ENCODE results near the gene PIK3CB.
"Not testable (repeated sequence)": the region's sequence is repeated elsewhere in the genome, so short reads cannot be mapped to it uniquely, and the experiment has no call there.

The PIK3CB gene

GRCh38 chr3:138845181-138845601, 10.5 kb upstream of the PIK3CB start:
- TF ChIP-seq EZH2phosphoT487 (IDR thresholded peaks at IDR 0.05; ENCODE audit: low read length) = no peak
- TF ChIP-seq EZH2 (optimal IDR thresholded peaks at IDR 0.05; ENCODE audit: low read depth, low read length) = no peak
- TF ChIP-seq CTCF (IDR thresholded peaks at IDR 0.05; ENCODE audit: low read length) = no peak

GRCh38 chr3:138842483-138843188, 7.9 kb upstream of the PIK3CB start:
- Histone ChIP-seq H2AFZ (ENCODE audit: low read length) (no peak overlapping the region), H3F3A (ENCODE audit: insufficient read depth, low read length) (no peaks in the 10 kb centered on the region), H3K4me2 (ENCODE audit: low read depth, low read length) (no peak overlapping the region), H3K4me3 (ENCODE audit: low read length) (no peak overlapping the region), H3K9me3 (replicated peaks; ENCODE audit: insufficient read depth, low read length) (no peaks in the 10 kb centered on the region), H3K27me3 (replicated peaks; ENCODE audit: insufficient read depth, low read length) (no peaks in the 10 kb centered on the region), H3K79me2 (ENCODE audit: low read length) (no peaks in the 10 kb centered on the region), H3K36me3 (replicated peaks; ENCODE audit: insufficient read depth, low read length) (no peaks in the 10 kb centered on the region), H4K20me1 (ENCODE audit: insufficient read depth, low read length) (no peaks in the 10 kb centered on the region), H3K9ac (ENCODE audit: low read length) (no peak overlapping the region), H3K27ac (ENCODE audit: low read length) (no peak overlapping the region), H3K4me1 (ENCODE audit: low read length) (peaks cover 3% of the 10 kb centered on the region; the same call in 1 of the 2 replicates), H3K9me2 (replicated peaks; ENCODE audit: insufficient read depth, low read length) (no peaks in the 10 kb centered on the region)
- DNase-seq = no peak
- TF ChIP-seq CTCF (IDR thresholded peaks at IDR 0.05; ENCODE audit: low read length) (no peak), EZH2phosphoT487 (IDR thresholded peaks at IDR 0.05; ENCODE audit: low read length) (no peak), EZH2 (optimal IDR thresholded peaks at IDR 0.05; ENCODE audit: low read depth, low read length) (no peak)

More at GRCh38 chr3:138845181-138845601, 10.5 kb upstream of the PIK3CB start:
- no peaks in the 10 kb centered on the region for H3K27me3 ChIP-seq (replicated peaks; ENCODE audit: insufficient read depth, low read length)
- no peak overlapping the region for H3K4me2 ChIP-seq (ENCODE audit: low read depth, low read length)
- H3K36me3 ChIP-seq (replicated peaks; ENCODE audit: insufficient read depth, low read length) = no peaks in the 10 kb centered on the region
- H3K9me3 ChIP-seq (replicated peaks; ENCODE audit: insufficient read depth, low read length) = no peaks in the 10 kb centered on the region
- no peak overlapping the region for H2AFZ ChIP-seq (ENCODE audit: low read length)
- no peak for DNase-seq
- no peaks in the 10 kb centered on the region for H3K9me2 ChIP-seq (replicated peaks; ENCODE audit: insufficient read depth, low read length)
- H3F3A ChIP-seq (ENCODE audit: insufficient read depth, low read length) = no peaks in the 10 kb centered on the region
- H3K27ac ChIP-seq (ENCODE audit: low read length) = no peak overlapping the region
- H3K9ac ChIP-seq (ENCODE audit: low read length) = no peak overlapping the region
- H3K4me3 ChIP-seq (ENCODE audit: low read length) = no peak overlapping the region
- no peaks in the 10 kb centered on the region for H3K79me2 ChIP-seq (ENCODE audit: low read length)
- H4K20me1 ChIP-seq (ENCODE audit: insufficient read depth, low read length) = no peaks in the 10 kb centered on the region
- peaks cover 3% of the 10 kb centered on the region; the same call in 1 of the 2 replicates for H3K4me1 ChIP-seq (ENCODE audit: low read length)

- H3K9me2 ChIP-seq (replicated peaks; ENCODE audit: insufficient read depth, low read length); H3F3A ChIP-seq (ENCODE audit: insufficient read depth, low read length); H3K27me3 ChIP-seq (replicated peaks; ENCODE audit: insufficient read depth, low read length); H2AFZ ChIP-seq (ENCODE audit: low read length); DNase-seq; H3K79me2 ChIP-seq (ENCODE audit: low read length); H3K9ac ChIP-seq (ENCODE audit: low read length); H4K20me1 ChIP-seq (ENCODE audit: insufficient read depth, low read length); H3K4me2 ChIP-seq (ENCODE audit: low read depth, low read length); H3K36me3 ChIP-seq (replicated peaks; ENCODE audit: insufficient read depth, low read length); H3K4me1 ChIP-seq (ENCODE audit: low read length); H3K27ac ChIP-seq (ENCODE audit: low read length); H3K4me3 ChIP-seq (ENCODE audit: low read length); H3K9me3 ChIP-seq (replicated peaks; ENCODE audit: insufficient read depth, low read length): not testable (repeated sequence)
Observed at GRCh38 chr3:138838385-138838784, 3.7 kb upstream of the PIK3CB start.

GRCh38 chr3:138835846-138836245, 1.1 kb upstream of the PIK3CB start:
- H3K4me3 ChIP-seq (ENCODE audit: low read length); H3K36me3 ChIP-seq (replicated peaks; ENCODE audit: insufficient read depth, low read length); H3F3A ChIP-seq (ENCODE audit: insufficient read depth, low read length); H3K9me2 ChIP-seq (replicated peaks; ENCODE audit: insufficient read depth, low read length); H3K27ac ChIP-seq (ENCODE audit: low read length); H3K9ac ChIP-seq (ENCODE audit: low read length); H3K27me3 ChIP-seq (replicated peaks; ENCODE audit: insufficient read depth, low read length); H3K4me2 ChIP-seq (ENCODE audit: low read depth, low read length); H4K20me1 ChIP-seq (ENCODE audit: insufficient read depth, low read length); H3K9me3 ChIP-seq (replicated peaks; ENCODE audit: insufficient read depth, low read length); H3K4me1 ChIP-seq (ENCODE audit: low read length); DNase-seq; H2AFZ ChIP-seq (ENCODE audit: low read length): not testable (repeated sequence)
- peaks cover 29% of the 10 kb centered on the region for H3K79me2 ChIP-seq (ENCODE audit: low read length)
